SU-DHL-6 (cell line): ENCODE data around the gene DAPP1.

Source experiments
- H2AFZ ChIP-seq: fragments of 200-600 bp; sonication (generic); 2 replicates; pipeline ENCODE4 v1.6.1; 2014; ENCODE audit warnings: low read depth, mild to moderate bottlenecking, moderate library complexity, mixed read lengths, antibody characterized with exemption, low read length; ENCODE audit not compliant: severe bottlenecking
- H3F3A ChIP-seq: fragments of 200-600 bp; shearing (Covaris generic); 2 replicates; pipeline ENCODE4 v1.6.0; 2016; ENCODE audit warnings: antibody characterized with exemption, mild to moderate bottlenecking; ENCODE audit not compliant: insufficient read depth
- H3K27ac ChIP-seq: fragments of 200-600 bp; sonication (generic); 2 replicates; pipeline ENCODE4 v1.5.1; 2016; ENCODE audit warnings: low read depth, mild to moderate bottlenecking, low read length, moderate library complexity, mixed read lengths
- H3K27me3 ChIP-seq: fragments of 200-600 bp; sonication (generic), shearing (Covaris generic); 2 replicates; pipeline ENCODE4 v1.6.0; 2014; ENCODE audit warnings: mild to moderate bottlenecking, low read length
- H3K36me3 ChIP-seq: fragments of 200-600 bp; sonication (generic); 2 replicates; pipeline ENCODE4 v1.6.1; 2014; ENCODE audit warnings: mild to moderate bottlenecking, low read length, mixed read lengths
- H3K4me2 ChIP-seq: fragments of 300-600, 200-600 bp; shearing (Covaris generic), sonication (generic); 2 replicates; pipeline ENCODE4 v1.6.0; 2014; ENCODE audit warnings: low read length, low read depth, mild to moderate bottlenecking; ENCODE audit not compliant: poor library complexity, severe bottlenecking
- H3K4me3 ChIP-seq: fragments of 200-600 bp; sonication (generic); 2 replicates; pipeline ENCODE4 v1.5.1; 2014; ENCODE audit warnings: antibody characterized with exemption, low read length, mild to moderate bottlenecking, mixed read lengths; ENCODE audit not compliant: insufficient read depth, poor library complexity, severe bottlenecking
- H3K79me2 ChIP-seq: fragments of 200-600 bp; sonication (generic); 2 replicates; pipeline ENCODE4 v1.6.1; 2014; ENCODE audit warnings: mild to moderate bottlenecking, low read length, moderate library complexity; ENCODE audit not compliant: insufficient read depth
- H3K9ac ChIP-seq: fragments of 200-600 bp; sonication (generic); 2 replicates; pipeline ENCODE4 v1.7.0; 2014; ENCODE audit warnings: mild to moderate bottlenecking, low read length
- H3K9me2 ChIP-seq: fragments of 200-600 bp; sonication (generic); replicated peaks from 2 replicates; pipeline ENCODE4 v1.6.1; 2014; ENCODE audit warnings: low read length; ENCODE audit not compliant: insufficient read depth
- H3K9me3 ChIP-seq: fragments of 200-600 bp; sonication (generic); 2 replicates; pipeline ENCODE4 v1.6.1; 2014; ENCODE audit warnings: low read length, mixed read lengths; ENCODE audit not compliant: insufficient read depth
- H4K20me1 ChIP-seq: fragments of 200-600 bp; sonication (generic); 2 replicates; pipeline ENCODE4 v1.6.1; 2014; ENCODE audit warnings: low read depth, mild to moderate bottlenecking, antibody characterized with exemption, low read length, moderate library complexity, mixed read lengths
- EZH2phosphoT487 ChIP-seq: fragments of 200-600 bp; sonication (generic), shearing (Covaris generic); conservative IDR thresholded peaks from 2 replicates; pipeline ENCODE4 v1.6.1; 2018; ENCODE audit warnings: mild to moderate bottlenecking, antibody characterized with exemption, low read length, moderate library complexity, mixed read lengths
- TF ChIP-seq, protein P1 (sequence below): fragments of 200-600 bp; sonication (generic); IDR thresholded peaks from one replicate; pipeline ENCODE4 v1.5.1; 2017; ENCODE audit warnings: antibody characterized with exemption, mild to moderate bottlenecking, low read length, moderate library complexity; ENCODE audit not compliant: insufficient read depth, poor library complexity, severe bottlenecking

DAPP1 gene

DNA sequence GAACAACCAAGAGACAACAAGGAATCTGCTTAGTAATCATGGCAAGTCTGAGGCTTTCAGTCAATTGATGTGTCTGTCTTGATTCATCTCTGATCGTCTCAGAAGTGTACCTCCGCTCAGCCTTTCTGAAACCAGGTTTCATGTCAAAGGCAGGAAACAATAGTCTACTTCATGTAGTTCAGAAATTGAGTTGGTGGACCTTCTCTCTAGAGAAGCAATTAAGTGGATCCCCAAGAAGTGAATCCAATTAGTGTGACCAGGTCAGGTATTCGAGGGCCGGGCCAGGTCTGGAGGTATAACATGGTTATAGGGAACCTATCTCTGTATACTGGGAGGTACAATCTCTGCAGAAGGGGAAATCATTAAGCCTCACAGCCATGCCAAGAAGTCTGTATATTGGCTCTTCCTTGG, 32.0 kb downstream of the DAPP1 start:
- Histone ChIP-seq H3K4me3 (no peak overlapping the region), H3K27me3 (no peaks in the 10 kb centered on the region), H3K4me2 (no peak overlapping the region), H3K36me3 (no peaks in the 10 kb centered on the region), H3K27ac (no peak overlapping the region), H4K20me1 (no peaks in the 10 kb centered on the region), H3F3A (no peaks in the 10 kb centered on the region), H3K9me2 (no peaks in the 10 kb centered on the region), H3K9me3 (no peaks in the 10 kb centered on the region), H3K79me2 (no peaks in the 10 kb centered on the region), H2AFZ (no peak overlapping the region), H3K9ac (no peak overlapping the region)
- TF ChIP-seq EZH2phosphoT487, result no peak
- TF ChIP-seq, protein P1, sequence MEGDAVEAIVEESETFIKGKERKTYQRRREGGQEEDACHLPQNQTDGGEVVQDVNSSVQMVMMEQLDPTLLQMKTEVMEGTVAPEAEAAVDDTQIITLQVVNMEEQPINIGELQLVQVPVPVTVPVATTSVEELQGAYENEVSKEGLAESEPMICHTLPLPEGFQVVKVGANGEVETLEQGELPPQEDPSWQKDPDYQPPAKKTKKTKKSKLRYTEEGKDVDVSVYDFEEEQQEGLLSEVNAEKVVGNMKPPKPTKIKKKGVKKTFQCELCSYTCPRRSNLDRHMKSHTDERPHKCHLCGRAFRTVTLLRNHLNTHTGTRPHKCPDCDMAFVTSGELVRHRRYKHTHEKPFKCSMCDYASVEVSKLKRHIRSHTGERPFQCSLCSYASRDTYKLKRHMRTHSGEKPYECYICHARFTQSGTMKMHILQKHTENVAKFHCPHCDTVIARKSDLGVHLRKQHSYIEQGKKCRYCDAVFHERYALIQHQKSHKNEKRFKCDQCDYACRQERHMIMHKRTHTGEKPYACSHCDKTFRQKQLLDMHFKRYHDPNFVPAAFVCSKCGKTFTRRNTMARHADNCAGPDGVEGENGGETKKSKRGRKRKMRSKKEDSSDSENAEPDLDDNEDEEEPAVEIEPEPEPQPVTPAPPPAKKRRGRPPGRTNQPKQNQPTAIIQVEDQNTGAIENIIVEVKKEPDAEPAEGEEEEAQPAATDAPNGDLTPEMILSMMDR, result no peak

DNA sequence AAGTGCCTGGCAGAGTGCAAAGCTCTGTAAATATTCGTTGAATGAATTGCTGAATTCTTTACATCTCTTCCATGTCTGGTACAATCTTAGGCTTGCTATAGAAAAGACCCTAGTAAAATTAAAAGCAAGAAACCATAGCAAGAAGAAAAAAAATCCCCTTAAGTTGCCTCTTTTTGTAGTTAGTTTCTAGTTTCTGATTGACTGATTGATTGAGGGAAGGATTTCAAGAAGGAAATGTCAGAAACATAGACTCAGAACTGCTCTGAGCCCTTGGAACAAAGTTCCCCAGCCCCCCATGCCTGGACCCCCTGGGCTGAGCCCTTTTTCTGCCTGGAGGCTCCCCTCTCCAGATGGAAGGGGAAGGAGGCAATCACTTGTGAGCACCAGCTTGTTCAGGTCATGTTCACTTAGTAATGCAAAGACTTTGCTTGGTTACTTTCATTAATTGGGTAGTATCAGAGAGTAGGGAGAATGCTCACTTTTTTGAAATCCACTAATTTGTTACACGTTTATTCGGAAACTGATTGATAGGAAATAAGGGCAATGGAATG, 35.6 kb downstream of the DAPP1 start:
- H3K4me2 ChIP-seq, result no peak overlapping the region
- no peaks in the 10 kb centered on the region for H3K9me3 ChIP-seq

GRCh38 chr4:99853190-99853589, 36.6 kb downstream of the DAPP1 start:
- Histone ChIP-seq H4K20me1 (no peaks in the 10 kb centered on the region), H3K4me3 (no peak overlapping the region), H3K9me3 (no peaks in the 10 kb centered on the region), H3K9ac (no peak overlapping the region), H3K4me2 (no peak overlapping the region), H3K27me3 (no peaks in the 10 kb centered on the region), H2AFZ (no peak overlapping the region), H3K9me2 (no peaks in the 10 kb centered on the region), H3F3A (no peaks in the 10 kb centered on the region), H3K79me2 (no peaks in the 10 kb centered on the region), H3K27ac (no peak overlapping the region), H3K36me3 (no peaks in the 10 kb centered on the region)
- TF ChIP-seq, protein P1, result no peak
- no peak for TF ChIP-seq EZH2phosphoT487

More for the DNA sequence above, 35.6 kb downstream of the DAPP1 start:
- Histone ChIP-seq H3K36me3 (no peaks in the 10 kb centered on the region), H3K9me2 (no peaks in the 10 kb centered on the region), H3K27me3 (no peaks in the 10 kb centered on the region), H2AFZ (no peak overlapping the region), H3K4me3 (no peak overlapping the region), H3F3A (no peaks in the 10 kb centered on the region), H3K9ac (no peak overlapping the region), H4K20me1 (no peaks in the 10 kb centered on the region), H3K79me2 (no peaks in the 10 kb centered on the region), H3K27ac (no peak overlapping the region)
- no peak for TF ChIP-seq EZH2phosphoT487
- TF ChIP-seq, protein P1, result no peak

GRCh38 chr4:99853999-99854398, 37.4 kb downstream of the DAPP1 start:
- Histone ChIP-seq H3K4me2 (no peak overlapping the region), H3K27ac (no peak overlapping the region), H4K20me1 (no peaks in the 10 kb centered on the region), H2AFZ (no peak overlapping the region), H3K4me3 (no peak overlapping the region), H3K9me3 (no peaks in the 10 kb centered on the region), H3K36me3 (no peaks in the 10 kb centered on the region), H3K79me2 (no peaks in the 10 kb centered on the region), H3K9ac (no peak overlapping the region), H3F3A (no peaks in the 10 kb centered on the region), H3K27me3 (no peaks in the 10 kb centered on the region), H3K9me2 (no peaks in the 10 kb centered on the region)
- TF ChIP-seq, protein P1, result no peak
- no peak for TF ChIP-seq EZH2phosphoT487
